Measurements from ENCODE around the gene CARD16. TPM values are rescaled to one million over a fixed set of nuclear protein-coding genes. Genes with fewer than 3 reads are reported as not detected.

Gene CARD16
- total RNA-seq, 1 donor from 2014 or later, result not detected

- H3K27ac Mint-ChIP-seq, result no peak overlapping the region
- H3K4me3 Mint-ChIP-seq (ENCODE audit: low read depth), result no peak overlapping the region
- no peak for TF ChIP-seq CTCF (IDR thresholded peaks at IDR 0.05; ENCODE audit: unreplicated experiment)
- peaks cover 7% of the 10 kb centered on the region for H3K4me1 Mint-ChIP-seq (ENCODE audit: low read depth)
- no peaks in the 10 kb centered on the region for H3K36me3 Mint-ChIP-seq (ENCODE audit: insufficient read depth)
- peaks cover 2% of the 10 kb centered on the region for H3K27me3 Mint-ChIP-seq
- no peak for DNase-seq (ENCODE audit: low spot score, unreplicated experiment)
- H3K9me3 Mint-ChIP-seq (ENCODE audit: low read depth), result peaks cover 16% of the 10 kb centered on the region
Measured at GRCh38 chr11:104997288-104997687, 47.8 kb downstream of the CARD16 start.

GRCh38 chr11:104995001-104995408, 50.1 kb downstream of the CARD16 start:
- Mint-ChIP-seq H3K36me3 (ENCODE audit: insufficient read depth) (no peaks in the 10 kb centered on the region), H3K27me3 (peaks cover 2% of the 10 kb centered on the region), H3K4me1 (ENCODE audit: low read depth) (peaks cover 12% of the 10 kb centered on the region), H3K9me3 (ENCODE audit: low read depth) (peaks cover 12% of the 10 kb centered on the region), H3K4me3 (ENCODE audit: low read depth) (no peak overlapping the region), H3K27ac (peak overlapping the region; percentile 32)
- DNase-seq (ENCODE audit: low spot score, unreplicated experiment), result no peak
- no peak for TF ChIP-seq CTCF (IDR thresholded peaks at IDR 0.05; ENCODE audit: unreplicated experiment)

- no peak for DNase-seq (ENCODE audit: low spot score, unreplicated experiment)
Measured at GRCh38 chr11:104992781-104993180, 52.4 kb downstream of the CARD16 start.

GRCh38 chr11:104991994-104992393, 53.1 kb downstream of the CARD16 start:
- H3K4me3 Mint-ChIP-seq (ENCODE audit: low read depth), result peak overlapping the region; percentile 14
- peaks cover 12% of the 10 kb centered on the region for H3K4me1 Mint-ChIP-seq (ENCODE audit: low read depth)
- DNase-seq (ENCODE audit: low spot score, unreplicated experiment), result no peak
- peak overlapping the region; percentile 62 for H3K27ac Mint-ChIP-seq
- H3K9me3 Mint-ChIP-seq (ENCODE audit: low read depth), result peaks cover 25% of the 10 kb centered on the region
- peaks cover 1% of the 10 kb centered on the region for H3K36me3 Mint-ChIP-seq (ENCODE audit: insufficient read depth)
- no peaks in the 10 kb centered on the region for H3K27me3 Mint-ChIP-seq
- TF ChIP-seq CTCF (IDR thresholded peaks at IDR 0.05; ENCODE audit: unreplicated experiment), result no peak

More at GRCh38 chr11:104992781-104993180, 52.4 kb downstream of the CARD16 start:
- Mint-ChIP-seq H3K4me3 (ENCODE audit: low read depth) (no peak overlapping the region), H3K9me3 (ENCODE audit: low read depth) (peaks cover 25% of the 10 kb centered on the region), H3K36me3 (ENCODE audit: insufficient read depth) (peaks cover 1% of the 10 kb centered on the region), H3K4me1 (ENCODE audit: low read depth) (peaks cover 12% of the 10 kb centered on the region), H3K27ac (no peak overlapping the region), H3K27me3 (no peaks in the 10 kb centered on the region)
- no peak for TF ChIP-seq CTCF (IDR thresholded peaks at IDR 0.05; ENCODE audit: unreplicated experiment)

Other genes starting within 250 kb of the CARD16 start
- gene CASP12, start 146.9 kb downstream of the CARD16 start, total RNA-seq, result not detected in 2 replicates
- 0.98 TPM in 1 of 2 replicates, not detected in the other for gene CASP4, start 76.8 kb downstream of the CARD16 start, total RNA-seq
- gene CASP5, start 22.2 kb downstream of the CARD16 start, total RNA-seq, result not detected in 2 replicates
- gene CASP1, start 10.2 kb downstream of the CARD16 start, total RNA-seq, result not detected in 2 replicates
- gene CARD18, start 94.4 kb upstream of the CARD16 start, total RNA-seq, result not detected in 2 replicates

Data from progenitor cell of endocrine pancreas (in vitro differentiated cells).